EH (cell line): Measurements from ENCODE around the gene TDRD12.

Experiments used
- DNase-seq: peaks from one replicate; pipeline ENCODE4 v3.0.0-alpha.2; 2015; ENCODE audit warnings: low read depth

Gene TDRD12, protein sequence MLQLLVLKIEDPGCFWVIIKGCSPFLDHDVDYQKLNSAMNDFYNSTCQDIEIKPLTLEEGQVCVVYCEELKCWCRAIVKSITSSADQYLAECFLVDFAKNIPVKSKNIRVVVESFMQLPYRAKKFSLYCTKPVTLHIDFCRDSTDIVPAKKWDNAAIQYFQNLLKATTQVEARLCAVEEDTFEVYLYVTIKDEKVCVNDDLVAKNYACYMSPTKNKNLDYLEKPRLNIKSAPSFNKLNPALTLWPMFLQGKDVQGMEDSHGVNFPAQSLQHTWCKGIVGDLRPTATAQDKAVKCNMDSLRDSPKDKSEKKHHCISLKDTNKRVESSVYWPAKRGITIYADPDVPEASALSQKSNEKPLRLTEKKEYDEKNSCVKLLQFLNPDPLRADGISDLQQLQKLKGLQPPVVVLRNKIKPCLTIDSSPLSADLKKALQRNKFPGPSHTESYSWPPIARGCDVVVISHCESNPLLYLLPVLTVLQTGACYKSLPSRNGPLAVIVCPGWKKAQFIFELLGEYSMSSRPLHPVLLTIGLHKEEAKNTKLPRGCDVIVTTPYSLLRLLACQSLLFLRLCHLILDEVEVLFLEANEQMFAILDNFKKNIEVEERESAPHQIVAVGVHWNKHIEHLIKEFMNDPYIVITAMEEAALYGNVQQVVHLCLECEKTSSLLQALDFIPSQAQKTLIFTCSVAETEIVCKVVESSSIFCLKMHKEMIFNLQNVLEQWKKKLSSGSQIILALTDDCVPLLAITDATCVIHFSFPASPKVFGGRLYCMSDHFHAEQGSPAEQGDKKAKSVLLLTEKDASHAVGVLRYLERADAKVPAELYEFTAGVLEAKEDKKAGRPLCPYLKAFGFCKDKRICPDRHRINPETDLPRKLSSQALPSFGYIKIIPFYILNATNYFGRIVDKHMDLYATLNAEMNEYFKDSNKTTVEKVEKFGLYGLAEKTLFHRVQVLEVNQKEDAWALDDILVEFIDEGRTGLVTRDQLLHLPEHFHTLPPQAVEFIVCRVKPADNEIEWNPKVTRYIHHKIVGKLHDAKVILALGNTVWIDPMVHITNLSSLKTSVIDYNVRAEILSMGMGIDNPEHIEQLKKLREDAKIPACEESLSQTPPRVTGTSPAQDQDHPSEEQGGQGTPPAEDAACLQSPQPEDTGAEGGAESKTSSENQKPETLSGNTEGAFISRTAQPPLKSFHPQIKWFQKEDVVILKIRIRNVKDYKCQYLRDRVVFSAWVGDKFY (N-terminal part only)

DNA sequence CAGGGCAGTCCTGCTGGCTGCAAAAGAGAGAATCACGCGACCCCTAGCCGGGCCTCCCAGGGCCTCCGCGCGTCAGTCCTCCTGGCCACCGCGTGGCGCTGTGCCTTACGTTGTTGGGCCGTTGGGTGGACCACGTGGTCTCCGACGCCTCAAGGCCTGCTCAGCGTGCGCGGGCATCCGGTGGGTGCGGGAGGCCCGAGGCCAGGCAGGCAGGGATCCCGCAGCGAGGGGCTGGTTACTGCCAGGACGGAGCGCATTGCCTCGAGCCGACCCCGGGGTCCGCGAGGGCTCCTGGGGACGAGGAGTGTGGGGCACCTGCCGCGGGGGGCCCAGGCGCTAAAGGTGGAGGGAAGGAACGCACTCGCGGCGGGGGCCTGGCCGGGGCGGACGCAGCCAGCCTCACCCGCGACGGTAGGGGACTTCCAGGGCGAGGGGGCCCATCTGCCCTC is at the start of gene TDRD12:
Gene TDRD12 (plus strand): TSS at position 157 of the 449 bp plus-strand sequence. CDS start 306 bp downstream, outside the sequence.
- no peak for DNase-seq

DNA sequence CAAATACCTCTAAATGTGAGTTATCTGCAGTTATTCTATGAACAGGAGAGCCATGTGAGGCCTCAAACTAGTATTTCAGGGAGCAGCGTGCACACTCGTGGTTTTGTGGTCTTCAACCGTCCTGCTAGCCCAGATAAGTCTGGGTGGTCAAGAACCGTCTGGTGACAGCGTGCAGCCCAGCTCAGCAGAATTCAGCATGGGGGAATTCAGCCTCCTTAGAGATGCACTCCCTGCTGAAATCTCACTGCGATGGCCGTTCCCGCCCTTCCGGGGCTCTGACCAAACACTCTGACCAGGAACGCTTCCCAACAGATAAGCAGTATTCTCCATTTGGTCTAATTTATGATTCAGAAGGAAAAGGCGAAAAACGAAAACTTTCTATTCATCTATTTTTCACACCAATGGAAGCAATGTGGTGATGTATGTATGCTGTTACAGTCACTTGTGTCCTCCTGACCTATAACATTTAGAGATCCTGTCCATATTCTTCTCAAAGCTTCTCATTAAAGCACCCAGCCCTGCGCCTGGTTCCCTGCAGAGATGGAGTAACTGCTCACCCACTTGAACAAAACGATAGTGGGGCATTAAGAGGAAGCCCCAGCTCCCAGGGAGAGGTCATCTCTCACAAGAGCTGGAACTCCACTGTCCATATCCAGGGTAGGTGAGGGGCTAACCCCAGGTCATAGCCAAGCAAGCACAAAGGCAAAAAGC is 47.5 kb upstream of the TDRD12 start:
- no peak for DNase-seq

DNA sequence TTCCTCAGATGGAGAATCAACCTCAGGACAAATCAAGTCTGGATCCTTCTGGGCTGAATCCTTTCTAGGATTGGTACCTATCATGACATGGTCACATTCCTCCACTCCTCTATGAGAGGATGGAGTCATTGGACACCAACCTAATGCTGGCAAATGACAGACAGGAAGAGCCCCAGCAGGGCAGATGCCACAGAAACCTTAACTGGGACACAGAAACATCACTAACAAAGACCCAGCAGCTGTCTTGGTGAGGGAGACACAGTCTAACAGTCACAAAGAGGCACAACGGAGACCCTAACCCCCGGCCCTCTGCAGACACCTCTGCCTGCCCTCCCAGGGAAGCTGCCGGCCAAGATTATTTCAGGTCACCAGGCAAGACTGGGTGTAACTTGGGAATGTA is 46.7 kb upstream of the TDRD12 start:
- no peak for DNase-seq

DNA sequence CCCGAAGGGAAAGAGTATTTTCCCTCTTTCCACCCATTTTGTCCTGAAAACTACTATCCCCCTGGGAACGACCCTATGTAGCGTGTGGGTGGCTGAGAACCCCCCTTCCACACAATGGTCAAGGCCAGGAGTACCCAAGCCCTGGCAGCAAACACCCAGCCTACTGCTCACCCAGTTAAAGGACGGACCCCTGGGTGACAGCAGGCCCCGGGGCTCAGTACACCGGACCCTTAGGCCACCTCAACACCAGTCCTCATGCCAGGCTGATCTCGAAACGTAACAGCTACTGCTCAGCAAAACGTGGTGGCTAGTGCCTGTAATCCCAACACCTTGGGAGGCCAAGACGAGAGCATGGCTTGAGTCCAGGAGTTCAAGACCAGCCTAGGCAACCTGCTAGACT is 46.0 kb upstream of the TDRD12 start:
- no peak for DNase-seq

DNA sequence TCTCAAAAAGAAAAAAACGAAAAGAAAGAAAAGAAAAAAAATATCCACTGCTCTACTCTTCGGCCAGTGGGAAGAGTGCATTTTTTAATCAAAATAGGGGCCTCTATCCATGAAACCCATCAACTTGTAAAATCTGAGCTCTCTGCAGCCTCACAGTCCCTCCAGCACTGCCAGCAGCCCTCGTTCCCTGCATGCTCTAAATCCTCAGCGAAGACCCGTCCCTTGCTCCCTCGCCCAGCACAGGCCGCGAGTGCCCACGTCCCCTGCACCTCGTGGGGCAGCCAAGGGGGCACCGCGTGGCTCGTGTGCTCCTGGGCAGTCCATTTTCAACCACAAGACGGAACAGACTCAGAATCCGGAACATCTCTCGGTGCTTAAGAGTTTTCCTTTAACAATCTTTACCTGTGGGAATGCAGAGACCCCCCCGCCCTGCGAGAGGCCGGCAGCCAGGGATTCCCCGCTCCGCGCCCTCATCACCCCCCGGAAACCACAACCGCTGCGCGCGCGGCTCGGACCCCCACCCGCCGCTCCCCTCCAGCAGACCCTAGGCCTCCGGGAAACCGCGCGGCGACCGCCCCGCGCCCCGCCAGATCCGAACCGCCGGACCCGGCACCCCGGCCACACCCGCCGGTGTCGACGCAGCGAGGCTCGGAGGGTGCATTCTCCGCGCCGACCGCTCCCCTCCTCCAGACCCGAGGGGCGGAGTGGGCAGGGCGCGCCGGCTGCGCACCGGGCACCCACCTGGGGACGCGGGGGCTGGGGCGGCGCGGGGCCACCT is 45.2 kb upstream of the TDRD12 start:
- DNase-seq = no peak

DNA sequence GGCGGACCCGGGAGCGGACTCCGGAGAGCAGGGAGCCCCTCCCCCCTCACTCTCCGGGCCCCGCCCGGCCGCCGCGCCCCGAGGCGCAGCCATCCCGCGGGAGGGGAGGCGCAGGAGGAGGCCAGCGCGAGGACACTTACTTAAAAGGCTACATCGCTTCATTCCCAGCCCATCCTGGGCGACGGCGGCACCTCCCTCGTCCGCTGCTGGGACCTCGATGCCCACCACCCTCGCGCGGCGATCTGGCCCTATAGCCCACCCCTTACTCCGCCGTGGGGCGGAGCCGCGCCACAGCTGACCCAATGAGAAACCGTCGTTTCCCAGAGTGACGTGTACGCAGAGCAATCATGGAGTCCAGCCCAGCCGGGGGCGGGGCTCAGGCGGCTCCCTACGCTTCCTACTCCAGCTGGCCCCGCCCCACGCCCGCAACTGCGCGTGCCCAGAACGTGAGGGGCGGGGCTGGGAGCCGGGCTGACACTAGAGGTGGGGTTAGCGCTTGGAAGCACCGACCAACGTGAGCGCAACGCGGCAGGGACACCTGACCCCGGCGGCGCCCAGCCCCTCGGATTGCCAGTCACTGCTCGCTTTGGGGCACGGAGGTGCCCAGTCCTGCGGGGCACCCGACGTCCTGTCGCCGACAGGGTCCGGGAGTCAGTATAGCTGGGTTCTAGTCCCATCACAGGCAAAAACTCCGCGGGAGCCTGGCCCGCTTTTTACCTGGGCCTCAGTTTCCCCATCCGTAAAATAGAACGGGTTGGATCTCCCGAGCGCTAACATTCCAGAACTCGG is 44.4 kb upstream of the TDRD12 start, which contains the start of gene ANKRD27:
Gene ANKRD27 (minus strand): TSS at position 250 of the 789 bp plus-strand sequence. CDS start 16,165 bp downstream, outside the sequence.
- DNase-seq = peak; percentile 98

DNA sequence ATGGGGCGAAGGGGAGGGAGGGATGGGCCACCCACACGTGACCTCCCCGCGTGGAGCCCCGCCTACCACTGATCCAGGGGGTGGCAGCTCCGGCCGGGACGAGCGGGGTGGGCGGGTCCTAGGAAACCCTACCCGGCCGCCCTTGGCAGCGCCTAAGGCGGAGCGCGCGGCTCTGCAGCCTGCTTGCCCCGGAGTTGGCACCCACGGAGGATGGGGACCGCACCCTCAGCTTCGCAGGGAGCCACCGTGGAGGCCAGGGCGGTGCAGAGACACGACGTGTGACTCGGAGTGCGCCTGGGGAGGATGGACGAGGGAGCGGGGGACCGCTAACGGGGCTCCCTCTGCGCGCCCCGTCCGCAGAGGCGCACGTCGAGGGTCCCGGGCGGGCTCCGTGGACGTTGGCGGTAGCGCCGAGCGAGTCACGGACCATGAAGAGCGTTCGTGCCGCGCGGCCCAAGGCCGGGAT is 43.8 kb upstream of the TDRD12 start, which contains the start of gene RGS9BP:
Gene RGS9BP (plus strand): TSS at position 129 of the 466 bp plus-strand sequence. CDS start 416 bp downstream, outside the sequence.
- DNase-seq = peak; percentile 83

DNA sequence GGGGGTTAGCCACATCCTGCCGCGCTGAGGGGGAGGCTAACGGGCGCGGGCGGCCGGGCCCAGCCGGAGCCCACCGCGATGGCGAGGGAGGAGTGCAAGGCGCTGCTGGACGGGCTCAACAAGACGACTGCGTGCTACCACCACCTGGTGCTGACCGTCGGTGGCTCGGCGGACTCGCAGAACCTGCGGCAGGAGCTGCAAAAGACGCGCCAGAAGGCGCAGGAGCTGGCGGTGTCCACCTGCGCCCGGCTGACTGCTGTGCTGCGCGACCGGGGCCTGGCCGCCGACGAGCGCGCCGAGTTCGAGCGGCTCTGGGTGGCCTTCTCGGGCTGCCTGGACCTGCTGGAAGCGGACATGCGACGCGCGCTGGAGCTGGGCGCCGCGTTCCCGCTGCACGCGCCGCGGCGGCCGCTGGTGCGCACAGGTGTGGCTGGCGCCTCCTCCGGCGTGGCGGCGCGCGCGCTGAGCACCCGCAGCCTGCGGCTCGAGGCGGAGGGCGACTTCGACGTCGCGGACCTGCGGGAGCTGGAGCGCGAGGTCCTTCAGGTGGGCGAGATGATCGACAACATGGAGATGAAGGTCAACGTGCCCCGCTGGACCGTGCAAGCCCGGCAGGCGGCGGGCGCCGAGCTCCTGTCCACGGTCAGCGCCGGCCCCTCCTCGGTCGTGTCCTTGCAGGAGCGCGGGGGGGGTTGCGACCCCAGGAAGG is 43.2 kb upstream of the TDRD12 start:
- DNase-seq = no peak

DNA sequence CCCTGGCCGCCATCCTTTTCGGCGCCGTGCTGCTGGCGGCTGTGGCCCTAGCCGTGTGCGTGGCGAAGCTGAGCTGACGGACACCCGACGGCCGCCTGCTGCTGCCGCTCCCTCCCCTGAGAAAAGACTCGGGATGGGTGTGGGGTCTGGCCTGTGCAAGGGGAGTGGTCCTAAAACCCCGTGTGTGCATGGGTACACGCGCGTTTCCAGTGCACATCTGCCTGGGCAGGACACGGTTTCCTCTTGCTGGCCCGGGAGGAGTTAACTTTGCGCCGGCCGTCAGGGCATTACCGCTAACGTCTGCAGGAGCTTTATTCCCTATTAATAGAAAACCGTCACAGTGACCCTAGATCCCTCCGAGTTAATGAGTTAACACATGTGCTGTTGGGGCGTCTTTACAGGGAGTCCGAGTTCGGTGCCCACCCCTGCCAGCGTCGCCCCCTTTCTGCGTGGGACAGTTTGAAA is 42.6 kb upstream of the TDRD12 start:
- no peak for DNase-seq

DNA sequence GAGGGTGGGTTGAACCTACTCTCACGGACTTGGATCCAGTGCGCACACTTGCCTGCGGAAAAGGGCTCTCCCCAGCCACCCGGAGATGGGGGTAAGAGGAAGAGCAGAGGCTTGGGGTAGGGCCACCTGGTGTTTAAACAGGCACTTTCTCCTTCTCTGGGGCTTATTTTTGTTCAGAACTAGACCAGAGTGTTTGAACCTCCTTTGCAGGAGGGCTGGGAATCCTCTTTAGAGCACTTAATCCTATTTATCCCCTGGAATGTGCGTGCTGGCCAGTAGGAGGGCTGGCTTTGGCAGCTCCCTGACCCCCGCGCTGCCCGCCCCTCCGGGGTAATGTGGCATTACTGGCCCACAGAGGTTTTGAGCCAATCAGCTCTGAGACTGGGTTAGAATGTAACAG is 41.9 kb upstream of the TDRD12 start:
- DNase-seq = no peak

DNA sequence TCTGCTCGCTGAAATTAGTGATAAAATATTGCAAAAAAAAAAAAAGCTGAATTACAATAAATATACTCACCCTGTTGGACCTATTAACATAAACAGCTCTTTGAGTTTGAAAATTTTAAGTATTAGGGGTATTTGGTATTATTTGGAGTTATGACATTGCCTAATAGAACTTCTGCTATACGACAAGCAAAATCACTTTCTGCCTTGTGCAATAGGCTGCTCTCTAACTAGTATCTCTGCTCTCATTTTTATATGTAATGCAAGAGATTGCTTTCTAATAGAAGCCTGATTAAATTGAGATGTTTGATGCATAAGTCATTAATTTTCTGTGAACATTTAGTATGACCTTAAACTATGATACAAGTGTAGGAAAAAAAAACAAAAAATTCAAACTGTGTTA is 38.6 kb upstream of the TDRD12 start:
- no peak for DNase-seq

DNA sequence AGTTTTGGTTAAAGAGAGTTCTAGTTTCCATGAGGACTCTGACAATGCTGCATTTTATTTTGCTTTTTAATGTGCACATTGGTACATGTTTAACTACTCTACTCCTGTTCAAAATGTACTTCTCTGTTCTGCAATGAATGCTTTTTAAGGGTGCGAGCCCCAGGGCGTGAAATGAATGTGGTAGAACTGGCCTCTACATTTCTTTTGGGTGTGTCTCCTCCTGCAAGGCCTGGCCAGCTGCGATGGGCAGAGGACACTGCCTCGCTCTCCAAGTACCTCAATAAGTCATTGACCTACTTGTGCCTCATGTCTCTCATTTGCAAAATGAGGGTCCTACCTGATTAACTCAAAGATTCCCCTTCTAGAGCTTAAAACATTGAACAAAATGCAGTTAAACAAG is 37.2 kb upstream of the TDRD12 start:
- no peak for DNase-seq

DNA sequence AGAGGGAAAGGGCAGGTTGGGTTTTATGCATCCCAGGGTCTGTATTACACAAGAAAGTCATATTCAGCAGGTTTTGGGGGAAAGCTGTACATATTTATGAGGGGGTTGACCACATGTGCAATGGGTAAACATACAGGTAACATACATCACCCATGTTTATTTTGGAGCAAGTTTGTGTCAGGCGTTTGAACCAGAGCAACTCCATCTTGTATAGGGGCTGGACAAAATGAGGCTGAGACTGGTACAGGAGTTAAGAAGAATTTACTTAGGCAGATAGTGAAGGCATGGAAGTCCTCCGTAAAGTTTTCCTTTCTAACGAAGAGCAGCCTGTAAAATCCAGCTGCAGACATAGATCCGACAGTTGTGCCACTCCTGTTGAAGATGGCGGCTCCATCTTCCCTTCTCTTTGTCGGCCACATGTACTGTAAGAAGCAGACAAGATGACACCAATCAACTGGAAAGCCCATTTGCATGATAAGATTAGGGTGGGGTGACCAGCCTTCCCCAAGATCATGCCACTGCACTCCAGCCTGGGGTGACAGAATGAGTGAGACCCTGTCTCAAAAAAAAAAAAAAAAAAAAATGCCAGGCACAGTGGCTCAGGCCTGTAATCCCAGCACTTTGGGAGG is 32.6 kb upstream of the TDRD12 start:
- no peak for DNase-seq

DNA sequence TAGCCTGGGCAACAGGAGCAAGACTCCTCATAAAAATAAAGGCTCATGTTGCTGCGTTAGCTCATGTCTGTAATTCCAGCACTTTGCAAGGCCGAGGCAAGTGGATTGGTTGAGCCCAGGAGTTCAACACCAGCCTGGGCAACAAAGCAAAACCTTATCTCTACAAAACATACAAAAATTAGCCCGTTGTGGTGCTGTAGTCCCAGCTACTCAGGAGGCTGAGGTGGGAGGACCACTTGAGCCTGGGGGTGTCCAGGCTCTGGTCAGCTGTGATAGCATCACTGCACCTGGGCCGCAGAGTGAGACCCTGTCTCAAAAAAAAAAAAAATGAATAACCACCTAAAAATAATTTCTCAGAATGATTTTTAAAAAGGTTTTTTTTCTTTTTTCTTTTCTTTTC is 31.9 kb upstream of the TDRD12 start:
- no peak for DNase-seq

DNA sequence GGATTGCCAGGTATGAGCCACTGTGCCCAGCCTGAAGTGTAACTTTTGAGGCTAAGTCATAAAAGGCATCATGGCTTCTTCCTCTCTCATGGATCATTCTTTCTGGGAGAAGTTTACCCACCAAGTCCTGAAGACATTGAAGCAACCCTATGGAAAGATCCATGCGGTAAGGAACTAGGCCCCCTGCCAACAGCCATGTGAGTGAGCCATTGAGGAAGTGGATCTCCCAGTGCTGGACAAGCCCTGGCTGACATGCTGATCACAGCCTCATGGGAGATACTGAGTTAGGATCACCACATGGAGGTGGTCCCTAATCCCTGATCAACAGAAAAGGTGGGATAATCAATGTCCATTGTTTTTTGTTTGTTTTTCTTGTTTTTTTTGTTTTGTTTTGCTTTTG is 31.3 kb upstream of the TDRD12 start:
- no peak for DNase-seq

DNA sequence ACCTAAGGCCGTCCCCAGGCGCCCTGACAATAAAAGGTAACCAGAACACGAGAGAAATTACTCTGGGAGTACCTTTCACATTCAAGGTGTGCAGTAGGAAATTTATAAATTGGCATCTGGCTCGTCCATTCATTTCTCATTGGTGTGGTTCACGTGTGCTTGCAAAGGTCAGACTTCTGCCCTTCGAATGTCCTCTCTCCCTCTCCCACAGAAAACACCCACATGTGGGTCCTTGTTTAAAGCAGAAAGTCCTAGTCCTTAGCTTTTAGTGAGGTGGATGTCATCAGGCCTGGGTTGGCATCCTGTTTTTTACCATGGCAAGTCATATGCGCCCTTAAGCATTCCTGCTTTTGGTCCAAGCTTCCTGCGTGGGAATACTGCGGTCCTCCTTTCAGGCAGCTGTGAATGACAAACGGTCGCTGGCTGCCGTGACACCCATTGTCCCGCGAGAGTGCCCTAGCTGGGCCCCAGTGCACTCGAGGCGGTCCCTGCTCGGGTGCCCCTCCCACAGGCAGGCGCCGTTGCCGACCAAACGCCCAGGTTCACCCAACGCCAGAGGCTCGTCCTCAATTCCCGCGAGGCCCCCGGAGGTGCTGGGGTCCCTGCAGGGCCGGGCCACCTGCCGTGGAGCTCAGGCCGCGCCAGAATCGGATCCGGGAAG is 28.1 kb upstream of the TDRD12 start, which contains the start of gene NUDT19:
Gene NUDT19 (plus strand): TSS at position 531 of the 661 bp plus-strand sequence. CDS start 140 bp downstream, outside the sequence.
- DNase-seq = peak; percentile 92

DNA sequence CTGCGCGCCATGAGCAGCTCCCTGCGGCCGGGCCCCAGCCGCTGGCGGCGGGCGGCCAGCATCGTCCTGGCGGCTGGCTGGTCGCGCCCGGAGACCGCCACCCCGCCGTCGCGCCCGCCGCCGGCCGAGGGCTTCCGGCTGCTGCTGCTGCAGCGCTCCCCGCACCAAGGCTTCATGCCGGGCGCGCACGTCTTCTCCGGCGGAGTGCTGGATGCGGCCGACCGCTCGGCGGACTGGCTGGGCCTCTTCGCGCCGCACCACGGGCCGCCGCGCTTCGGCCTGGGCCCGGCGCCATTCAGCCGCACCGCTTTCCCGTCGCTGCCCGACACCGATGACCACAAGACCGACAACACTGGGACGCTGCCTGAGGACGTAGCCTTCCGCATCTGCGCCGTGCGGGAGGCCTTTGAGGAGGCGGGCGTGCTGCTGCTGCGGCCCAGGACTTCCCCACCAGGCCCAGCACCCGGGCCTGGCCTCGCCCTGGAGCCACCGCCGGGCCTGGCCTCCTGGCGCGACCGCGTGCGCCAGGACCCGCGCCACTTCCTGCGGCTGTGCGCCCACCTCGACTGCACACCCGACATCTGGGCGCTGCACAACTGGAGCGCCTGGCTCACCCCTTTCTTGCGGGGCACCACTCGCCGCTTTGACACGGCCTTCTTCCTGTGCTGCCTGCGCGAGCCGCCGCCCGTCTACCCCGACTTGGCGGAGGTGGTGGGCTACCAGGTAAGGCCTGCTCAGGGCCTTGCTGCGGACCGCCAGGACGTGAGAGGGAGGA is 27.4 kb upstream of the TDRD12 start:
- peak; percentile 76 for DNase-seq
